Liver (tissue), 9 donors: ENCODE measurements around the gene TP73. TPM values are rescaled to one million over a fixed set of nuclear protein-coding genes. Genes with fewer than 3 reads are reported as not detected.

ENCODE experiments used
- DNase-seq: peaks from one replicate; pipeline ENCODE4 v3.0.0-alpha.2; 2017; ENCODE audit warnings: low spot score
- H3K27ac ChIP-seq, 2 donors: one replicate each; pipeline ENCODE4 v1.7.0; 2013; ENCODE audit warnings: inconsistent platforms in 2 of 2, low read length in 2 of 2, control low read depth in 1 of 2, low read depth in 1 of 2, mild to moderate bottlenecking in 1 of 2
- H3K27me3 ChIP-seq, 4 donors: one replicate each; pipeline versions ENCODE4 v1.6.1 to v1.7.0; 2013; ENCODE audit warnings: low read length in 3 of 4, inconsistent platforms in 1 of 4, mild to moderate bottlenecking in 1 of 4, moderate library complexity in 1 of 4; ENCODE audit not compliant: control insufficient read depth in 4 of 4, insufficient read depth in 4 of 4
- H3K36me3 ChIP-seq, 4 donors: one replicate each; pipeline versions ENCODE4 v1.6.1 to v1.7.0; 2013; ENCODE audit warnings: low read length in 3 of 4, mild to moderate bottlenecking in 3 of 4, low read depth in 1 of 4, moderate library complexity in 1 of 4; ENCODE audit not compliant: control insufficient read depth in 4 of 4, insufficient read depth in 3 of 4
- H3K4me1 ChIP-seq, 4 donors: one replicate each; pipeline versions ENCODE4 v1.6.1 to v1.7.0; 2013; ENCODE audit warnings: low read length in 3 of 4, mild to moderate bottlenecking in 3 of 4, moderate library complexity in 1 of 4; ENCODE audit not compliant: control insufficient read depth in 4 of 4, insufficient read depth in 4 of 4
- H3K4me3 ChIP-seq, 3 donors: one replicate each; pipeline versions ENCODE4 v1.6.1 to v1.7.0; 2013; ENCODE audit warnings: low read length in 3 of 3, control low read depth in 1 of 3, low read depth in 1 of 3, mild to moderate bottlenecking in 1 of 3
- H3K9ac ChIP-seq, 2 donors: one replicate each; pipeline ENCODE4 v1.7.0; 2013; ENCODE audit warnings: low read length in 2 of 2, mild to moderate bottlenecking in 2 of 2, moderate library complexity in 2 of 2, control low read depth in 1 of 2, low read depth in 1 of 2
- H3K9me3 ChIP-seq, 4 donors: one replicate each; pipeline versions ENCODE4 v1.6.1 to v1.7.0; 2013; ENCODE audit warnings: low read length in 3 of 4; ENCODE audit not compliant: control insufficient read depth in 4 of 4
- EGR1 ChIP-seq, 2 donors: IDR thresholded peaks; 2 replicates each; pipeline ENCODE4 v1.6.1; 2016 to 2018; ENCODE audit warnings: antibody characterized with exemption in 2 of 2, low read depth in 2 of 2
- FOXA1 ChIP-seq: IDR thresholded peaks from 2 replicates; pipeline ENCODE4 v1.6.1; 2016; ENCODE audit warnings: antibody characterized with exemption
- HNF4A ChIP-seq, 2 donors: conservative IDR thresholded peaks; 2 replicates each; pipeline ENCODE4 v1.6.1; 2016; ENCODE audit warnings: antibody characterized with exemption in 2 of 2, mild to moderate bottlenecking in 2 of 2
- HNF4G ChIP-seq: IDR thresholded peaks from 2 replicates; pipeline ENCODE4 v1.6.1; 2016; ENCODE audit warnings: antibody characterized with exemption
- JUND ChIP-seq, 2 donors: IDR thresholded peaks; 2 replicates each; pipeline ENCODE4 v1.6.1; 2016; ENCODE audit warnings: antibody characterized with exemption in 2 of 2
- MAX ChIP-seq: IDR thresholded peaks from 2 replicates; pipeline ENCODE4 v1.6.1; 2016; ENCODE audit warnings: antibody characterized with exemption
- NR2F2 ChIP-seq: IDR thresholded peaks from 2 replicates; pipeline ENCODE4 v1.6.1; 2016; ENCODE audit warnings: antibody characterized with exemption
- RAD21 ChIP-seq, 2 donors: IDR thresholded peaks; 2 replicates each; pipeline ENCODE4 v1.6.1; 2016; ENCODE audit warnings: antibody characterized with exemption in 2 of 2, mild to moderate bottlenecking in 2 of 2
- REST ChIP-seq: IDR thresholded peaks from 2 replicates; pipeline ENCODE4 v1.6.1; 2016; ENCODE audit warnings: antibody characterized with exemption, mild to moderate bottlenecking
- RXRA ChIP-seq, 2 donors: IDR thresholded peaks; 2 replicates each; pipeline ENCODE4 v1.6.1; 2017 to 2018; ENCODE audit warnings: antibody characterized with exemption in 2 of 2, mild to moderate bottlenecking in 1 of 2
- SP1 ChIP-seq: IDR thresholded peaks from 2 replicates; pipeline ENCODE4 v1.6.1; 2018; ENCODE audit warnings: antibody characterized with exemption, mild to moderate bottlenecking
- TAF1 ChIP-seq: conservative IDR thresholded peaks from 2 replicates; pipeline ENCODE4 v1.6.1; 2016; ENCODE audit warnings: antibody characterized with exemption, mild to moderate bottlenecking
- ZBTB33 ChIP-seq: IDR thresholded peaks from 2 replicates; pipeline ENCODE4 v1.6.1; 2016; ENCODE audit warnings: antibody characterized with exemption
- WGBS: extraction: QIAGEN DNeasy Blood & Tissue Kit; methylation state at CpG from one replicate; pipeline ENCODE4 v1.1.7; 2013; 5-methylcytosine and 5-hydroxymethylcytosine counted together
- polyA plus RNA-seq, 2 donors: library from polyadenylated mRNA; stranded (reverse) in 1 of 2; unstranded in 1 of 2; fragments of 200-250 nt in 1 of 2; fragments of >200 nt in 1 of 2; fragmentation: Nextera tagmentation in 1 of 2; extraction: Ambion mirVana in 1 of 2; gene quantifications; one replicate each; pipeline versions ENCODE4 v1.2.1 to v1.2.3, GENCODE V29; 2013 to 2015
- total RNA-seq, 2 donors: library from RNA; depleted of rRNA; stranded (reverse); fragments of >200 nt; gene quantifications; one replicate each; pipeline ENCODE4 v1.2.3, GENCODE V29; 2014
- donor health status: healthy.
- donor health status: healthy.
- donor health status: healthy.
- donor health status: healthy.
- donor health status: healthy.

TP73 gene
- total and polyA plus RNA-seq, 4 donors = 0.08 to 0.29 (median 0.18) TPM

- 50% methylated on average over 35 of the region's 35 CpGs for WGBS
- no peak overlapping the region for H3K27ac ChIP-seq
- no peaks in the 10 kb centered on the region for H3K9me3 ChIP-seq
- no peak for DNase-seq
- no peak overlapping the region for H3K9ac ChIP-seq
- no peaks in the 10 kb centered on the region for H3K4me1 ChIP-seq
- H3K36me3 ChIP-seq = no peaks in the 10 kb centered on the region
- TF ChIP-seq REST (no peak), RXRA (IDR thresholded peaks at IDR 0.05) (no peak), MAX (no peak), SP1 (no peak), JUND (IDR thresholded peaks at IDR 0.05) (no peak), NR2F2 (no peak), HNF4A (conservative IDR thresholded peaks at IDR 0.05) (no peak), TAF1 (no peak), HNF4G (no peak)
- no peak overlapping the region for H3K4me3 ChIP-seq
- H3K27me3 ChIP-seq = no peaks in the 10 kb centered on the region
Measured at GRCh38 chr1:3707298-3707938, 55.1 kb downstream of the TP73 start.

GRCh38 chr1:3707939-3708328 lies 55.6 kb downstream of the TP73 start:
- Histone ChIP-seq H3K4me3 (no peak overlapping the region), H3K36me3 (no peaks in the 10 kb centered on the region), H3K9ac (no peak overlapping the region), H3K27me3 (no peaks in the 10 kb centered on the region), H3K27ac (no peak overlapping the region), H3K4me1 (no peaks in the 10 kb centered on the region), H3K9me3 (no peaks in the 10 kb centered on the region)
- TF ChIP-seq FOXA1 = no peak
- no peak for TF ChIP-seq RAD21 (IDR thresholded peaks at IDR 0.05)
- no peak for TF ChIP-seq ZBTB33
- no peak for TF ChIP-seq NR2F2
- TF ChIP-seq HNF4A (conservative IDR thresholded peaks at IDR 0.05) = no peak
- TF ChIP-seq MAX = no peak
- no peak for TF ChIP-seq EGR1 (IDR thresholded peaks at IDR 0.05; ENCODE audit: low read depth in 2 of 2)
- TF ChIP-seq TAF1 = no peak
- no peak for DNase-seq
- WGBS = 82% methylated on average over 11 of the region's 11 CpGs
